Natural killer cell (primary cell): Measurements from ENCODE around the gene ARHGAP33. TPM values are rescaled to one million over a fixed set of nuclear protein-coding genes. Genes with fewer than 3 reads are reported as not detected.
A peak's percentile ranks its signal among the peaks of the same experiment; 100 is the strongest.

Experiments
- ATAC-seq, 3 donors: fragments of 150-1000 bp in 2 of 3; fragments of 200-7000 bp in 1 of 3; cut with Tn5 transposase; 1 replicate in 1 of 3; 2 replicates in 2 of 3; pipeline ENCODE4 v1.10.0; 2021; ENCODE audit warnings: mild to moderate bottlenecking in 2 of 3, moderate library complexity in 2 of 3
- DNase-seq, 2 donors: peaks; one replicate each; pipeline versions ENCODE4 v3.0.0 to v3.0.0-alpha.2; 2013 to 2021; ENCODE audit warnings: mixed read lengths in 1 of 2
- H3K27ac ChIP-seq: one replicate; pipeline ENCODE4 v1.5.1; 2013; ENCODE audit warnings: mild to moderate bottlenecking, low read length
- H3K27me3 ChIP-seq: one replicate; pipeline ENCODE4 v1.6.1; 2013; ENCODE audit warnings: low read length; ENCODE audit not compliant: control insufficient read depth, insufficient read depth
- H3K36me3 ChIP-seq: one replicate; pipeline ENCODE4 v1.6.1; 2013; ENCODE audit warnings: low read length; ENCODE audit not compliant: control insufficient read depth, insufficient read depth
- H3K4me1 ChIP-seq: one replicate; pipeline ENCODE4 v1.6.1; 2013; ENCODE audit warnings: low read length; ENCODE audit not compliant: control insufficient read depth, insufficient read depth
- H3K4me3 ChIP-seq: one replicate; pipeline ENCODE4 v1.5.1; 2013; ENCODE audit warnings: low read length
- H3K9me3 ChIP-seq: one replicate; pipeline ENCODE4 v1.6.1; 2013; ENCODE audit warnings: low read length; ENCODE audit not compliant: control insufficient read depth, insufficient read depth
- H3K27ac Mint-ChIP-seq, 2 donors: one replicate each; pipeline ENCODE4 v1.8.0; 2022; ENCODE audit warnings: mild to moderate bottlenecking in 2 of 2, mixed read lengths in 2 of 2, moderate library complexity in 1 of 2
- H3K27me3 Mint-ChIP-seq, 2 donors: one replicate each; pipeline ENCODE4 v1.8.0; 2022; ENCODE audit warnings: low read depth in 2 of 2, mixed read lengths in 2 of 2
- H3K36me3 Mint-ChIP-seq: one replicate; pipeline ENCODE4 v1.8.0; 2022; ENCODE audit warnings: mixed read lengths
- H3K4me1 Mint-ChIP-seq, 2 donors: one replicate each; pipeline ENCODE4 v1.8.0; 2022; ENCODE audit warnings: mixed read lengths in 2 of 2
- H3K4me3 Mint-ChIP-seq: one replicate; pipeline ENCODE4 v1.8.0; 2022; ENCODE audit warnings: mild to moderate bottlenecking, moderate library complexity, mixed read lengths
- H3K9me3 Mint-ChIP-seq, 2 donors: one replicate each; pipeline ENCODE4 v1.8.0; 2022; ENCODE audit warnings: mixed read lengths in 2 of 2
- CTCF ChIP-seq: fragments of 200-600 bp; IDR thresholded peaks from one replicate; pipeline ENCODE4 v1.8.0; 2022; ENCODE audit warnings: antibody characterized with exemption
- WGBS: methylation state at CpG from one replicate; pipeline ENCODE4 v1.1.7; 2013; ENCODE audit warnings: missing lambda C conversion rate; ENCODE audit not compliant: insufficient coverage; 5-methylcytosine and 5-hydroxymethylcytosine counted together
- intact Hi-C: fragments of 100-400 bp; cut with micrococcal nuclease; formaldehyde crosslinking; loops from one replicate; pipeline ENCODE4 v1.14.2; 2022
- total RNA-seq, 4 donors: library from RNA; stranded (reverse); fragments of 120-200 nt in 1 of 4; gene quantifications; one replicate each; pipeline versions ENCODE4 v1.2.3 to v1.2.4, GENCODE V29; 2013 to 2022

Gene ARHGAP33
- total RNA-seq, 3 donors from 2014 or later (not counting 1 experiment from before 2014, with no cell fraction given) = 34.4 to 39.3 (median 37.5) TPM

GRCh38 chr19:35751839-35752745, 23.3 kb upstream of the ARHGAP33 start:
- TF ChIP-seq CTCF = no peak
- DNase-seq (no peak), ATAC-seq (no peak)
- Histone ChIP-seq H3K4me3 (no peak overlapping the region), H3K9me3 (no peaks in the 10 kb centered on the region), H3K27ac (no peak overlapping the region), H3K4me1 (peaks cover 32% of the 10 kb centered on the region), H3K36me3 (peaks cover 24% of the 10 kb centered on the region), H3K27me3 (no peaks in the 10 kb centered on the region)
- intact Hi-C loops = no loop called here
- Mint-ChIP-seq H3K9me3 (no peaks in the 10 kb centered on the region), H3K4me1 (peaks cover 19 to 38% of the 10 kb centered on the region in 2 donors), H3K4me3 (peak overlapping the region; percentile 9), H3K27me3 (peaks cover 0 to 16% of the 10 kb centered on the region in 2 donors), H3K27ac (no peak overlapping the region), H3K36me3 (no peaks in the 10 kb centered on the region)
- 96% methylated on average over 12 of the region's 14 CpGs for WGBS

GRCh38 chr19:35752746-35753350, 22.5 kb upstream of the ARHGAP33 start:
- Mint-ChIP-seq H3K4me1 (peaks cover 26 to 40% of the 10 kb centered on the region in 2 donors), H3K4me3 (no peak overlapping the region), H3K36me3 (no peaks in the 10 kb centered on the region), H3K27me3 (peaks cover 0 to 17% of the 10 kb centered on the region in 2 donors), H3K9me3 (no peaks in the 10 kb centered on the region), H3K27ac (no peak overlapping the region)
- Histone ChIP-seq H3K9me3 (no peaks in the 10 kb centered on the region), H3K4me1 (peaks cover 35% of the 10 kb centered on the region), H3K27ac (no peak overlapping the region), H3K36me3 (peaks cover 24% of the 10 kb centered on the region), H3K27me3 (no peaks in the 10 kb centered on the region), H3K4me3 (no peak overlapping the region)
- 96% methylated on average over 15 of the region's 20 CpGs for WGBS
- ATAC-seq (no peak), DNase-seq (no peak)
- no peak for TF ChIP-seq CTCF
- intact Hi-C loops = no loop called here

DNA sequence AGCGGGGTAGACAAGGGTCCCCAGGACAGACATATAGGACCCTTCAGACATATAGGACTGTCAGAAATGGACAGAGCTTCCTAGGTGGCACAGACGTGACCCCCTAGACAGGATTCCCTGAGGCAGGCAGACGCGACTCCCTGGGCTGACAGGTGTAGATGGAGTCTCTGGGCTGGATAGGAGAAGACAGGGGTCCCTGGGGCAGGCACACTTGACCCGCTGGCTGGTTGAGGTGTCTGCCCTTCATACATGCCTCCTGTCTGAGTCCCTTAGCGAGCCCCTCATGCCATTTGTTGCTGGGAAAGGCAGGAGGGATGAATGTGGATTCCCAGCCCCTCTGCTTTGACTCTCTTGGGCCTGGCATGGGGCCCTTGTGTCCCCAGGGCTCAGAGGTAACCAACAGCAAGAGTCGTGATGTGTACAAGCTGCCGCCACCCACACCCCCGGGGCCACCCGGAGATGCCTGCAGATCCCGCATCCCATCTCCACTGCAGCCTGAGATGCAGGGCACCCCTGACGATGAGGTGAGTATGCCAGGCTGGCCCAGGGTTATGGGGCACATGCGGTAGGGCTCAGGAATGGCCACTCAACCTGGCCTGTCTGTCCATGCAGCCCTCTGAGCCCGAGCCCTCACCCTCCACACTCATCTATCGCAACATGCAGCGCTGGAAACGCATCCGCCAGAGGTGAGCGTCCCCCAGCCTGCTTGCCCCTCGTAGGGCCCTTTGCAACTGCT, 21.6 kb upstream of the ARHGAP33 start:
- ATAC-seq (no peak), DNase-seq (no peak)
- intact Hi-C loops = no loop called here
- Mint-ChIP-seq H3K4me3 (no peak overlapping the region), H3K27me3 (peaks cover 0 to 18% of the 10 kb centered on the region in 2 donors), H3K36me3 (no peaks in the 10 kb centered on the region), H3K9me3 (no peaks in the 10 kb centered on the region), H3K4me1 (peaks cover 25 to 41% of the 10 kb centered on the region in 2 donors), H3K27ac (no peak overlapping the region)
- H3K27ac ChIP-seq = no peak overlapping the region
- peaks cover 24% of the 10 kb centered on the region for H3K36me3 ChIP-seq
- TF ChIP-seq CTCF = no peak
- H3K27me3 ChIP-seq = no peaks in the 10 kb centered on the region
- H3K4me1 ChIP-seq = peaks cover 34% of the 10 kb centered on the region
- WGBS = 96% methylated on average over 20 of the region's 20 CpGs
- no peak overlapping the region for H3K4me3 ChIP-seq
- no peaks in the 10 kb centered on the region for H3K9me3 ChIP-seq
